GM18517 (cell line): ENCODE data around the gene LIPN.

Source experiments
- ATAC-seq: cut with Tn5 transposase; IDR thresholded peaks from one replicate; pipeline ENCODE4 v1.9.1; 2021; ENCODE audit warnings: mild to moderate bottlenecking, moderate library complexity; ENCODE audit not compliant: unreplicated experiment

LIPN gene

GRCh38 chr10:88820748-88821401 is 61.1 kb downstream of the LIPN start:
- ATAC-seq = no peak

GRCh38 chr10:88826388-88826787 is 66.6 kb downstream of the LIPN start:
- no peak for ATAC-seq

- ATAC-seq = no peak
Observed at GRCh38 chr10:88827671-88828070, 67.9 kb downstream of the LIPN start.

GRCh38 chr10:88828310-88828709 is 68.5 kb downstream of the LIPN start:
- ATAC-seq = no peak
